Bronchial epithelial cell (primary cell): Measurements from ENCODE around the gene HIVEP1. TPM values are rescaled to one million over a fixed set of nuclear protein-coding genes. Genes with fewer than 3 reads are reported as not detected.
"Not testable (repeated sequence)": the region's sequence is repeated elsewhere in the genome, so short reads cannot be mapped to it uniquely, and the experiment has no call there.

Experiments used
- DNase-seq: peaks from one replicate; pipeline ENCODE4 v3.0.0-alpha.2; 2010; ENCODE audit warnings: low read depth
- FAIRE-seq: peaks from 2 replicates; lab custom pipeline; 2011; peaks lifted over from hg19 to GRCh38; lab: Jason Lieb, UNC
- H3K27me3 ChIP-seq: 2 replicates; pipeline ENCODE4 v1.5.1; 2011; ENCODE audit warnings: low read length; ENCODE audit not compliant: control insufficient read depth, insufficient read depth
- H3K36me3 ChIP-seq: 2 replicates; pipeline ENCODE4 v1.5.1; 2011; ENCODE audit warnings: low read length; ENCODE audit not compliant: control insufficient read depth, insufficient read depth
- H3K4me3 ChIP-seq: 2 replicates; pipeline ENCODE4 v1.5.1; 2011; ENCODE audit warnings: mild to moderate bottlenecking, low read depth, low read length, control low read depth
- total RNA-seq: library from RNA; depleted of rRNA; stranded (reverse); fragments of >200 nt; gene quantifications from 2 replicates; pipeline ENCODE4 v1.2.1, GENCODE V29; 2014
- TF ChIP-seq, protein P1 (sequence below): IDR thresholded peaks from 2 replicates; pipeline ENCODE4 v1.5.1; 2011; ENCODE audit warnings: mild to moderate bottlenecking, moderate library complexity, low read length, control low read depth, inconsistent platforms; ENCODE audit not compliant: insufficient read depth, severe bottlenecking

Gene HIVEP1
- total RNA-seq, 1 donor from 2014 or later, result 6.8 TPM

DNA sequence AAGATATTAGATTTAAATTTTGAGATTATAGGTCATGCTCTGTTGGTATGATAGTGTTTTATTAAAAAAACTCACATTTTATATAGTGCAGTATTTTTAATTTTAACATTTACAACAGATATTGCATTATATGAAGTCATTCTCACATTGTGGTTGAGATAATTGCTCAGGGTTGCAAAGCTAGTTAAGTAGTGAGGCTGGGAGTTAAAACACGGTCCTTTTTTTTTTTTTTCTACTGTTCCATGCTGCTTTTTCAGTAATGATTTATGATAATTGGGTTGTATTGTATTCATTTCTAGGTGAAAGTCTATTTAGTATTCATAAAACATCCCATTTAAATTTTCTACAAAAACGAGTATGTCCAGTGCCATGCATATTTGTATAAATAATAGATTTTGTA lies 160.5 kb downstream of the HIVEP1 start:
- TF ChIP-seq, protein P1, sequence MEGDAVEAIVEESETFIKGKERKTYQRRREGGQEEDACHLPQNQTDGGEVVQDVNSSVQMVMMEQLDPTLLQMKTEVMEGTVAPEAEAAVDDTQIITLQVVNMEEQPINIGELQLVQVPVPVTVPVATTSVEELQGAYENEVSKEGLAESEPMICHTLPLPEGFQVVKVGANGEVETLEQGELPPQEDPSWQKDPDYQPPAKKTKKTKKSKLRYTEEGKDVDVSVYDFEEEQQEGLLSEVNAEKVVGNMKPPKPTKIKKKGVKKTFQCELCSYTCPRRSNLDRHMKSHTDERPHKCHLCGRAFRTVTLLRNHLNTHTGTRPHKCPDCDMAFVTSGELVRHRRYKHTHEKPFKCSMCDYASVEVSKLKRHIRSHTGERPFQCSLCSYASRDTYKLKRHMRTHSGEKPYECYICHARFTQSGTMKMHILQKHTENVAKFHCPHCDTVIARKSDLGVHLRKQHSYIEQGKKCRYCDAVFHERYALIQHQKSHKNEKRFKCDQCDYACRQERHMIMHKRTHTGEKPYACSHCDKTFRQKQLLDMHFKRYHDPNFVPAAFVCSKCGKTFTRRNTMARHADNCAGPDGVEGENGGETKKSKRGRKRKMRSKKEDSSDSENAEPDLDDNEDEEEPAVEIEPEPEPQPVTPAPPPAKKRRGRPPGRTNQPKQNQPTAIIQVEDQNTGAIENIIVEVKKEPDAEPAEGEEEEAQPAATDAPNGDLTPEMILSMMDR, result no peak
- FAIRE-seq, result no peak
- DNase-seq, result no peak
- no peaks in the 10 kb centered on the region for H3K36me3 ChIP-seq
- H3K27me3 ChIP-seq, result no peaks in the 10 kb centered on the region
- no peak overlapping the region for H3K4me3 ChIP-seq

DNA sequence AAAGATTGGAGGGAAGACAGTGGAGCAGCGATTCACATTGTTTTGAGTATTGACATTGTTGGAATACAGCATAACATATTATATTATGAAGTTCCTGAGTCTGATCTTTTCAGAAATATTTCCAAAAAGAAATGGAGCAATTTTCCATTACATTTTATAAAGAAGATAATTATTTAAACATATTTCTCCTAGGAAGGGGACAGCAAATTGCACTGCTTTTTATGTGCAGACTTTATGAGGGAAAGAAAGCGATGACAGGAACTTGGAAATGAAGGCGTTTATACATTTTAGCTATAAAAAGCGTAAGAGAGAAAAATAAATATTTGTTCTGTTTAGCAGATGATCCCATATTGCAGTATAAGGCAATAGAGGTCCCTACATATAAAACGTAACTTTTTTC lies 161.1 kb downstream of the HIVEP1 start:
- Histone ChIP-seq H3K4me3 (no peak overlapping the region), H3K27me3 (no peaks in the 10 kb centered on the region), H3K36me3 (no peaks in the 10 kb centered on the region)
- TF ChIP-seq, protein P1, result no peak
- no peak for FAIRE-seq
- no peak for DNase-seq

GRCh38 chr6:12173661-12174060 lies 161.5 kb downstream of the HIVEP1 start:
- Histone ChIP-seq H3K27me3 (no peaks in the 10 kb centered on the region), H3K36me3 (no peaks in the 10 kb centered on the region), H3K4me3 (no peak overlapping the region)
- TF ChIP-seq, protein P1, result no peak
- FAIRE-seq (no peak), DNase-seq (no peak)

DNA sequence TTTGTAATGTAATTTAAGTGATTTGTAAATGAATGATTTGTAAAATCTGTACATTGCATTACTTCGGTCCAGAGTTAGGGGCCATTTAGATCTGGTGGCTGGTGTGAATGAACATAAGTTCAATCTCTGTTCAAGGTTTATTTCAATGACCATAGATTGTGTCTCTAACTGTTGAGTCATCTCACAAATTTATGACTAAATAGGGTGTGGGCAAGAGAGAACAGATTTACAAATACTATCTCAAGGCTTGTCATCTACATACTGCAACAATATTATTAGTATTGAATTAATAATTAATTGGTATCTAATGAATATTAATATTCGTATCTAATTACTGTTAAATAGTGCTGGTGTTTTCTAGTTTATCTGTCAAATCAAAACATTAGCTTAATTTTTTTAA lies 162.8 kb downstream of the HIVEP1 start:
- Histone ChIP-seq H3K36me3 (no peaks in the 10 kb centered on the region), H3K27me3 (no peaks in the 10 kb centered on the region), H3K4me3 (no peak overlapping the region)
- DNase-seq, result peak; percentile 86
- no peak for FAIRE-seq
- TF ChIP-seq, protein P1, result no peak

GRCh38 chr6:12175626-12176025 lies 163.5 kb downstream of the HIVEP1 start:
- FAIRE-seq (no peak), DNase-seq (no peak)
- Histone ChIP-seq H3K36me3 (no peaks in the 10 kb centered on the region), H3K4me3 (no peak overlapping the region), H3K27me3 (no peaks in the 10 kb centered on the region)
- TF ChIP-seq, protein P1, result no peak

DNA sequence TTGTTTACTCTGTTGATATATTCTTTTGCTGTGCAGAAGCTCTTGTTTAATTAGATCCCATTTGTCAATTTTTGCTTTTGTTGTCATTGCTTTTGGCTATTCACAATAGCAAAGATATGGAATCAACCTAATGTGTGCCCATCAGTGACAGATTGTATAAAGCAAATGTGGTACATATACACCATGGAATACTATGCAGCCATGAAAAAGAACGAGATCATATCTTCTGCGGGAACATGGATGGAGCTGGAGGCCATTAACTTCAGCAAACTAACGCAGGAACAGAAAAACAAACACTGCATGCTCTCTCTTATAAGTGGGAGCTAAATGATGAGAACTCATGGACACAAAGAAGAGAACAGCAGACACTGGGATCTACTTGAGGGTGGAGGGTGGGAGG lies 164.7 kb downstream of the HIVEP1 start:
- not testable (repeated sequence) for H3K4me3 ChIP-seq, H3K27me3 ChIP-seq, FAIRE-seq, DNase-seq, H3K36me3 ChIP-seq
